NCI-H128 (cell line): ENCODE data around the gene ADAMTS16.

Experiments
- DNase-seq: peaks from one replicate; lab custom pipeline; 2025; ENCODE audit not compliant: unreplicated experiment; lab: John Stamatoyannopoulos, UW

ADAMTS16 gene

GRCh38 chr5:5306696-5307095 is 166.6 kb downstream of the ADAMTS16 start:
- no peak for DNase-seq

- DNase-seq, result no peak
These were observed 168.2 kb downstream of the ADAMTS16 start for GRCh38 chr5:5308319-5308718.

DNA sequence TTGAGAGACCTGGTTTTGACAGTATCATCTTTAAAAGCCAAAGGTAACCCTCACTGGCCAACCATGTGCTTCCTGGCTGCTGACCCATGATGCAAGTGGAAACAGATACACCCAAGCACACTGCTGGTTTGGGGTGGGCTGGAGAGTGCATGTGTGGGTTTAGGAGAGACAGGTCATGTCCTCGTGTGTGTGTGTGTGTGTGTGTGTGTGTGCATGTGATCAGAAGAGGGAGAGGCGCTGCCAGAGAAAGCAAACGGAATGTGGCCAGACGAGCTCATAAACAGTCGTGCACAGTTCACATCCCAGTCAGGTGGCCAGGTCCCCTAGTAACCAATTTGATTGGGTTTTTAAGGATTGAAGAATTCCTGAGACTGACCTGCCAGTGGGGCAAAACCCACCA is 169.5 kb downstream of the ADAMTS16 start:
- no peak for DNase-seq

DNA sequence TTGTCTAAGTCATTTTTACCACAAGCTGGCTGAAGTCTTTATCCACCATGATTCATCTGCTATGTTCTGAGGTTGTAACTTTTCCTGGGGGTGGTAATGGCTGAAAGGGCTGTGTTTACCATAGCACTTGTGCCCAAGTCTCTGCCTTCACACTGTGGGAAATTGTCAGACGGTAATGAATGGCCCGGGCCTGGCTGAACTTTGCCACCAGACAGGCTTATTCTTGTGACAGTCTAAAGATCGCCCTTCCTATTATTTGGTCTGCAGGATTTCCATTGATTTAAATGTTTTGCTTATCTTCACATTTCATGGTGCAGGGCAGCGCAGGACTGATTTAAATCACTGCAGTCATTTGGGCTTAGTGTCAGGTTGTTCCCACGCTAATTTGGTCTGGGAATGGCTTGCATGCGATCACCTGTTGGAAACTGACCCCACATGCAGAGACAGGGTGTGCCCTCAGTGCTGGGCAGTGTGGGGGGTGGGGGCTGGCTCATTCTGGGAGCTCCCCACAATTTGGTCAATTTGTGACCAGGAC is 173.0 kb downstream of the ADAMTS16 start:
- no peak for DNase-seq

- no peak for DNase-seq
These were observed 174.0 kb downstream of the ADAMTS16 start for GRCh38 chr5:5314166-5314565.

DNA sequence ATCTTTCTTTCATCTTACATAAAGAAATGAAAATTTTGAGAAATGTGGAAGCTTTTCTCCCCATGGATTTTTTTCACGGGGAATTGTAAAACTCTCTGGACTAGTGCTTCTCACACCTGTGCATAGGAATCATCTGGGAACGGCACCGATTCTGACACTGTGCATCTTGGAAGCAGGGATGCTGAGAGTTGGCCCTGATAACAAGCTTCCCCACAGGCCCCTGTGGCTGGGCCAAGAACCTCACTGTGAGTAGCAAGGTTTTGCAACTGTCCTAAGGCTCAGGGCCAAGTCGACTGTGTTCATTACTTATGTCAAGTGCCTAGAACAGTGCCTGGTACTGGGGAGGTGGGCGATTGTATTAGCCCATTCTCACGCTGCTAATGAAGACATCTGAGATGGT is 174.5 kb downstream of the ADAMTS16 start:
- DNase-seq, result no peak

DNA sequence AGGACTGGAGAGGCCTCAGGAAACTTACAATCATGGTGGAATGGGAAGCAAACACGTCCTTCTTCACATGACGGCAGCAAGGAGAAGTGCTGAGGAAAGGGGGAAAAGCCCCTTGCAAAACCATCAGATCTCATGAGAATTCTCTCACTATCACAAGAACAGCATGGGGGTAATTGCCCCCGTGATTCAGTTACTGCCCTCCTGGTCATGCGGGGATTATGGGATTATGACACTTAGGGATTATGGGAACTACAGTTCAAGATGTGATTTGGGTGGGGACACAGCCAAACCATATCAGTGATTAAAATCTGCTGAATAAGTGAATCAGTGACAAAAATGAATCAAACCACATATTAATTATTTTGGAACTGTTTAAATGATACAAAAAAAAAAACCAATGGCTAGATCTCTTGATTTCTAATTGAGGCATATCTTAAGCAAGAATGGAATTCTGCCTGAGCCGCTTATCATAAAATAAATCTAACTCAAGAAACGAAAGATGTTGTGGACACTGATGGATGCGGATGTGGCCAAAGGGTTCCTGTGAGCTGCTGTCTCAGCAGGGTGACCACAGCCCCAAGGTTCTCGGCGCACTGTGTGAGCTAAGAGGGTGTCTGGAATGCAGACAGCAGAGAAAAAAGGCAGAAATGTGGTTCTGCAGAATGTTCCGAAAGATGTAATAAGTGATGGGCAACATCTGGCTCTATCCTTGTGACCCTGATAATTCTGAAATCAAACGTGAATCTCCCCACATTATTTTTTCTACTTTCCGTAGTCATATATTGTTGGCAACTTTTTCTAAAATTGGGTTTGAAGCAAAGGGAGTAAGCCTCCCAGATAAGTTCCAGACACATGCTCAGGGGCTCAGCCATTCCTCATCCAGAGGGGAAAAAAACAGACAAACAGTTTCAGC is 175.2 kb downstream of the ADAMTS16 start:
- DNase-seq, result no peak

GRCh38 chr5:5316334-5316733 is 176.2 kb downstream of the ADAMTS16 start:
- no peak for DNase-seq

DNA sequence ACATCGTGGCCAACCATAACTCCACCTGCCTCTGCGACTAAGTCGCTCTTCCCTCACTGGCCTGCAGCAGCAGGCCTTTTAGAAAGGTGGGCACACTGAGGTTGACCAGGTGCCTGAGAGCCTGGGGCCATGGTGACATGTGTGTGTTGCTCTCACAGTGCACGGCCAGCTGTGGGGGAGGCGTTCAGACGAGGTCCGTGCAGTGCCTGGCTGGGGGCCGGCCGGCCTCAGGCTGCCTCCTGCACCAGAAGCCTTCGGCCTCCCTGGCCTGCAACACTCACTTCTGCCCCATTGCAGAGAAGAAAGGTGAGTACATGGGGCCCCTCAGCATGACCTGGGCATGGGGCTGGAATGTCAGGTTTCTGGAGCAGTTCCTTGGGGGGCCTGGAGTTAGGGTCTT is 177.8 kb downstream of the ADAMTS16 start:
- no peak for DNase-seq

DNA sequence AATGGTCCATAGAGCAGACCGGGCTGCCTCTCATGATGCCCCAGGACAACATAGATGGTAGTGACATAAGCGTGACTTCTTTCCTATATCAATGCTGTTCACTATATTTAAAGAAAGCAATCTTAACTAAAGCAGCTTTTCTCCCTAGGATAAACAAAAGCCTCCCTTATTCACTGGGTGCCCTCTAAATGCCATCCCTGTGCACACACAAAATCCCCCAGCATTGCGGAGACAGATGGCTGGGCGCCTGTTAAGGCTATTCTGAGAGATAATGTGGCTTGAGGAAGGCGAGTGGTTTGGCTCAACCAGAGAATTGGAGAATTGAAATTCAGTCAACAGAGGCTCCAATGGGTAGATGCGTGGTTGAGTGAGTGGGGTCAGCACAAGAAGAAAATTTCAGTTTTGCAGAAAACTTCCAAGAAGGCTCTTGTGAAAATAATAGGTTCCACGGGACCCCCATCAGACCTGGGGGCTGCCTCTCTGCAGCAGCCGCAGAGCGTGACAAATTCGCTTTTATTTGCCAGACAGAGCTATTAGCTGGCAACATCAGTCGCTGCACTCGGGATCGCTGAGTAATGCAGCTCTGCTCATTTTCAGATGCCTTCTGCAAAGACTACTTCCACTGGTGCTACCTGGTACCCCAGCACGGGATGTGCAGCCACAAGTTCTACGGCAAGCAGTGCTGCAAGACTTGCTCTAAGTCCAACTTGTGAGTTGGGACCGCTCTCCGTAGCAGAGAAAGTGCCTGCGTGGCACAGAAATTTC is 178.5 kb downstream of the ADAMTS16 start:
- no peak for DNase-seq

GRCh38 chr5:5320062-5320805 is 180.1 kb downstream of the ADAMTS16 start:
- DNase-seq, result no peak

DNA sequence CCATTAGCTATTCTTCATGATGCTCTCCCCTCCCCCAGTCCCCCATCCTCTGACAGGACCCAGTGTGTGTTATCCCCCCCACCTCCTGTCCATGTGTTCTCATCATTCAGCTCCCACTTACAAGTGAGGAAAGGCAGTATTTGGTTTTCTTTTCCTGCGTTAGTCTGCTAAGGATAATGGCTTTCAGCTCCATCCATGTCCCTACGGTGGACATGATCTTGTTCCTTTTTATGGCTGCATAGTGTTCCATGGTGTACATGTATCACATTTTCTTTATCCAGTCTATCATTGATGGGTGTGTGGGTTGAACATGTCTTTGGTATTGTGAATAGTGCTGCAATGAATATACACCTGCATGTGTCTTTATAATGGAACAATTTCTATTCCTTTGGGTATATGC is 181.0 kb downstream of the ADAMTS16 start:
- no peak for DNase-seq

- DNase-seq, result no peak
These were observed 183.4 kb downstream of the ADAMTS16 start for GRCh38 chr5:5323551-5323950.

GRCh38 chr5:5326115-5326758 is 186.1 kb downstream of the ADAMTS16 start:
- DNase-seq, result no peak

GRCh38 chr5:5327126-5327525 is 187.0 kb downstream of the ADAMTS16 start:
- no peak for DNase-seq

DNA sequence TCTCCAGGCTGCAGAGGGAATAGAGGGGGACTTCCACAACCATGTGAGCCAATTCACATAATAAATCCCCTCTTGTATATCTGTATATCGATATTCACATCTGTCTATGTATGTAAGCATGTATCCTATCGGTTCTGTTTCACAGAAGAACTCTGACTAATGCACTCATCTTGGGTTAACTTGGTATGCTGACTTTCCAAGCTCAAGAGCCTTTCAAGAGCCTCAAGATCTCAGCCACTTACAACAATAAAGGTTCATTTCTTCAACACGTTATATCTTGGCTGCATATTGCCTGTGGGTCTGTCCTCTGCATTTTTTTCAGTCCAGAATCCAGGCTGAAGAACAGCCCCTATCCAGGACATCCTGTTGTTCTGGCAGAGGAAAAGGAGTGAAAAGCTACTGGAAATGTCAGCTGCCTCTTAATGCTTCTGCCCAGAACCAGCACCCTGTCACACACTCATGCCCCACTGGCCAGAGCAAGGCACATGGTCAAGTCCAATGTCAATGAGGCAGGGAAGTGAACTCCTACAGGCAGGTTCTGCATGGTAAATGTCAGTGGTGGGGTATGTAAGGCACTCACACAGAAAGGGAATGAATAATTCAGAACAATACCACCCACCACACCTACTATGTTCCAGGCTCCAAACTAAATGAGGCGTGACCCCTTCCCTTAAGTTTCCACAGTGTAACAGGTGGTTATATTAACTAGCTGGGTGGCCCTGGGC is 190.8 kb downstream of the ADAMTS16 start:
- no peak for DNase-seq

- DNase-seq, result no peak
These were observed 191.7 kb downstream of the ADAMTS16 start for GRCh38 chr5:5331848-5332247.

- DNase-seq, result peak; percentile 48
These were observed 192.2 kb downstream of the ADAMTS16 start for GRCh38 chr5:5332287-5332686.

GRCh38 chr5:5335107-5335506 is 195.0 kb downstream of the ADAMTS16 start:
- DNase-seq, result no peak

DNA sequence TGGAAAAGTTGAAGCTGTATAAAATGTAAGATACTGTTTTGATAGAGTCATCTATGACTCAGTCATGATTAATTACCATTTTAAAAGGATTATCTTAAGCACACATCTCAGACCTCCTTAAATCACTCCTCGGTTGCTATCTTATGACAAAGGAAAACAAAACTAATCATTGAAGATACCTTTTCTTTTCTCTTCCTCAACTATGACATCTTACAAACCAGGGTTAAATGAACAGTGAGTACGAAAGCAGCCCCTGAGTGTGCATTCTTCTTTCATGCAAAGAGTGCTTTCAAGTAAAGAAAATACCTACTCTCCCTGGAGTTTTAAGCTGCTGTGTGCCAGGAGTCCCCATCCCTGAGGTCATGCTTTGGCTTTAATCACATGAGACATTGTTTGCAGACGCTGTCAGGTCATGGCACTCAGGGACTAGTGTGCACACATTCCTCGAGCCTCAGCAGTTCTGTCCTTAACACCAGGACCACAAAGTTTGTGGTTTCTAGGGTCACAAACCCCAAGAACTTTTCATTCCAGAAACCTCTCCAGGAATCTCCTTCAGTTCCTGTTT is 195.7 kb downstream of the ADAMTS16 start:
- DNase-seq, result no peak
